ENCODE measurements around the gene RPGRIP1L.

The RPGRIP1L gene

DNA sequence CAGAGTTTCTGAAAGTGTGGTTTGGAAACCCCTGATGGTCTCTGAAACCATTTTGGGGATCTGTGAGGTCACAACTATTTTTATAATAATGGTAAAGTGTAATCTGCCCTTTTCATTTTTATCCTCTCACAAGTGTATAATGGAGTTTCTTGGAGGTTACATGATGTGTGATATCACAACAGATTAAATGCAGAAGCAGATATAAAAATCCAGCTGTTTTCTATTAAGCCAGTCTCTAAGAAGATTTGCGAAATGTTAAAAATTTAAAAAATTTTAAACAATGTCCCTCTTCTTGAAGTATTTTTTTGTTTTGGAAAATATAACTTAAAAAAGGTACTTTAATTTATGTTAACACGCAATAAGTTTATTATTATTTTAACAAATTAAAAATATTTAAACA, 48.7 kb downstream of the RPGRIP1L start:
- H3K27ac Mint-ChIP-seq, result no peak overlapping the region
- H3K4me1 Mint-ChIP-seq (ENCODE audit: low read depth), result no peaks in the 10 kb centered on the region
- H3K4me3 Mint-ChIP-seq, result no peak overlapping the region
- DNase-seq, result no peak
- H3K27me3 Mint-ChIP-seq, result no peaks in the 10 kb centered on the region
- H3K9me3 Mint-ChIP-seq, result no peaks in the 10 kb centered on the region
- peaks cover 39% of the 10 kb centered on the region for H3K36me3 Mint-ChIP-seq (ENCODE audit: low read depth)

GRCh38 chr16:53651357-53651756, 52.3 kb downstream of the RPGRIP1L start:
- H3K9me3 Mint-ChIP-seq, result peaks cover 2% of the 10 kb centered on the region
- peaks cover 52% of the 10 kb centered on the region for H3K36me3 Mint-ChIP-seq (ENCODE audit: low read depth)

DNA sequence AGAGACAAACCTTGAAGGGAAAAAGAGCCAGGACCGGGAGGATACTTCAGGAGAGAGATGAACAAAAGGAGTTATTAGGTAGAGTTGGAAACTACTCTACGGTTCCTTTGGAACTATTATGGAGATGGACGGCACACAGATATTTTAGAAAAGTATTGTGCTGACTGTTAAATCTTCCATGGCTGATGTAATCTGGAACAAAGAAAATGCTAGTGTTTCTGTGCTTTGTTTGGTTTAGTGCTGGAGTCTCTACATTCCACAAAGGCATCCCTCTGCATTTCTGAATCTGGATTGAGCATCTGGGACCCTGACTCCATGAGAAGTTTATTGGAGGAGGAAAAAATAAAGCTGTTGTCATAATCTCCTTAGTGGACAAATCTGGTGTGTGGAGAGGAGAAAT, 57.2 kb downstream of the RPGRIP1L start:
- no peaks in the 10 kb centered on the region for H3K4me1 Mint-ChIP-seq (ENCODE audit: low read depth)
- H3K4me3 Mint-ChIP-seq, result no peak overlapping the region
- peaks cover 20% of the 10 kb centered on the region for H3K9me3 Mint-ChIP-seq
- peaks cover 56% of the 10 kb centered on the region for H3K36me3 Mint-ChIP-seq (ENCODE audit: low read depth)
- no peaks in the 10 kb centered on the region for H3K27me3 Mint-ChIP-seq
- no peak overlapping the region for H3K27ac Mint-ChIP-seq
- DNase-seq, result no peak

More at GRCh38 chr16:53651357-53651756, 52.3 kb downstream of the RPGRIP1L start:
- no peak overlapping the region for H3K4me3 Mint-ChIP-seq
- H3K27ac Mint-ChIP-seq, result no peak overlapping the region
- no peak for DNase-seq
- no peaks in the 10 kb centered on the region for H3K4me1 Mint-ChIP-seq (ENCODE audit: low read depth)
- H3K27me3 Mint-ChIP-seq, result no peaks in the 10 kb centered on the region

DNA sequence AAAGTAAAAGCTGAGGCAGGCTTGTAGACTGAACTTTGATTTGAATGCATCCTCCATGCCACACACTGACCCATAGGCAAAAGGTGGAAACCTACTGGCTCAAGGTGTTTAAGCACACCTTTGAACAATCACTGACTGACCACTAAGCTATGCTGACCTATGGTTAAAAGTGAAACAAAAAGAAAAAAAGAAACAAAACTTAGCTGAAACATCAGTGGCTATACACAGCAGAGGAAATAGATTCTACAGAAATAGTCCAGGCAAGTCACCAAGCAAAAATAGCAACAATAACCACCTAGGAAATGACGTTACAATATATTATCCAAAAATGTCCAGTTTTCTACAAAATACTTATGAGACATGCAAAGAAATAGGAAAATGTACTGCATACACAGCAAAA, 60.2 kb downstream of the RPGRIP1L start:
- no peak overlapping the region for H3K4me3 Mint-ChIP-seq
- no peak for DNase-seq
- peaks cover 64% of the 10 kb centered on the region for H3K36me3 Mint-ChIP-seq (ENCODE audit: low read depth)
- H3K4me1 Mint-ChIP-seq (ENCODE audit: low read depth), result no peaks in the 10 kb centered on the region
- peaks cover 20% of the 10 kb centered on the region for H3K9me3 Mint-ChIP-seq
- H3K27me3 Mint-ChIP-seq, result no peaks in the 10 kb centered on the region
- no peak overlapping the region for H3K27ac Mint-ChIP-seq

GRCh38 chr16:53642094-53642493, 61.6 kb downstream of the RPGRIP1L start:
- no peak for DNase-seq
- no peaks in the 10 kb centered on the region for H3K4me1 Mint-ChIP-seq (ENCODE audit: low read depth)
- peaks cover 56% of the 10 kb centered on the region for H3K36me3 Mint-ChIP-seq (ENCODE audit: low read depth)

DNA sequence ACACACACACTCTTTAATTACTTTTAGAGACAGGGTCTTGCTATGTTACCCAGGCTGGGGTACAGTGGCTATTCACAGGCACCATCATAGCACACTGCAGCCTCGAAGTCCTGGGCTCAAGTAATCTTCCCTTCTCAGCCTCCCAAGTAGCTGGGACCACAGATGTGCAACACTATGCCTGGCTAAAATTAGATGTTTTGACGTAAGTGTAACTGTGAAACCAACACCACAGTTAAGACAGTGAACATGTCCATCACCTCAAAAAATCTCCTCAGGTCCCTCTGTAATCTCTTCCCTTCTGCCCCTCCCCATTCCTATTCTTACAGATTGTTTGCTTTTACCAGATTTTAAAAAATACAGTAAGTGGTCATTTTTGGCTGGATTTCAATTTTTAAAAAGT, 66.7 kb downstream of the RPGRIP1L start:
- H3K36me3 Mint-ChIP-seq (ENCODE audit: low read depth), result peaks cover 30% of the 10 kb centered on the region
- DNase-seq, result no peak
- H3K4me1 Mint-ChIP-seq (ENCODE audit: low read depth), result no peaks in the 10 kb centered on the region
- no peaks in the 10 kb centered on the region for H3K27me3 Mint-ChIP-seq
- no peak overlapping the region for H3K27ac Mint-ChIP-seq
- no peak overlapping the region for H3K4me3 Mint-ChIP-seq
- H3K9me3 Mint-ChIP-seq, result no peaks in the 10 kb centered on the region

More at GRCh38 chr16:53642094-53642493, 61.6 kb downstream of the RPGRIP1L start:
- Mint-ChIP-seq H3K4me3 (no peak overlapping the region), H3K27me3 (no peaks in the 10 kb centered on the region), H3K27ac (no peak overlapping the region), H3K9me3 (peaks cover 20% of the 10 kb centered on the region)

DNA sequence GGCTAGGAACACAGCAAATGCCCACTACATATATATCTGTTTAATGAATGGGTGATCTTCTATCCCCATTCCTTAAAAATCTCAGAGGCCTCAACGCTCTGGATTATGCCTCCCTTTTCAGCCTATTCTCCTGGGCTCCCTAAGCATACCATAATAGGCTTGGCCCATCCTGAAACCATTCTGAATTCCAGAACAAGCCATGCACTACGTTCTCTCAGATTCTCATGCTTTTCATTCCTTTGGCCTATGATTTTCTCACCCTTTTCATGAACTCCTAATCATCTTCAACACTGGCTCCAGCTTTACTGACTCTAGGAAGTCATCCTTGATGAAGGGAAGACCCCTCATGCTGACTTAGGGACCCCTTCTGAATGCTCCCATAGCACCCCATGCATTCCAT, 71.1 kb downstream of the RPGRIP1L start:
- Mint-ChIP-seq H3K27me3 (no peaks in the 10 kb centered on the region), H3K4me3 (no peak overlapping the region), H3K27ac (no peak overlapping the region), H3K9me3 (no peaks in the 10 kb centered on the region), H3K4me1 (ENCODE audit: low read depth) (no peaks in the 10 kb centered on the region), H3K36me3 (ENCODE audit: low read depth) (peaks cover 17% of the 10 kb centered on the region)
- DNase-seq, result no peak

DNA sequence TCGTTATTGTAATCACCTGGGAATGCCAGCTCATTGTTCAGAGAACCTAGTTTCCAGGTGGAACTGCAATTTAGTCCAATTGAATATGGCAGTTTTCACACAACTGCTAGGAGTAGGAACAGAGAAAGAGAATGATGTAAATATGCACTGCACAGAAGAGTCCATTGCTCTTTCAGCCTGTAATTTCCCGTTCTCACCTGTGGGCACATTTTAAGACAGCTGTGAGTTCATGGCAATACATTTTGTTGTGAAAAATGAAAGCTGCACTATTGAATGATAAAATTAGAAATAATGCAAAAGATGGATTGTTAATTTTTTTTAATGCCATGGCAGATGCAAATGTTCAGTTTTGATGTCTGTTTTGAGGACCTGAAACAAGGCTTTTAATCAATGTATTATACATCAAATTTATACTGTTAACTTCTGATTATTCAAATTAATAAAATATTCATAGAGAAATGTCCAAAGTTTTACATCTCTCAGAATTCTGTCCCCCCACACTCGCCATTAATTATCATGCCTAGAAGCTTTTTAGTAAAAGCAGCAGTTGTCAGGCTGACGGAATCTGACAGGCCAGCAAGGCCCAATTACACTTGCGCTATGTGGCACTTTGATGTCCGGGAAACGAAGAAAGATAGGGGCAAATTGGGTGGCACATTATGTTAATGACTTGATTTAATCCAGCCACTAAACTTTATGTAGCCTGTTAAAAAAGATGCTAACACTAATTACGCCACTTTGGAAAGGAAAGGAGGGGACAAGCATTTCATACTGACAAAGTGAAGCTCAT, 72.2 kb downstream of the RPGRIP1L start:
- DNase-seq, result no peak
- no peak overlapping the region for H3K4me3 Mint-ChIP-seq
- no peaks in the 10 kb centered on the region for H3K9me3 Mint-ChIP-seq
- H3K27me3 Mint-ChIP-seq, result no peaks in the 10 kb centered on the region
- H3K27ac Mint-ChIP-seq, result no peak overlapping the region
- H3K36me3 Mint-ChIP-seq (ENCODE audit: low read depth), result peaks cover 13% of the 10 kb centered on the region
- no peaks in the 10 kb centered on the region for H3K4me1 Mint-ChIP-seq (ENCODE audit: low read depth)

- H3K9me3 Mint-ChIP-seq, result no peaks in the 10 kb centered on the region
- no peak overlapping the region for H3K27ac Mint-ChIP-seq
- no peak for DNase-seq
- no peaks in the 10 kb centered on the region for H3K4me1 Mint-ChIP-seq (ENCODE audit: low read depth)
- peaks cover 7% of the 10 kb centered on the region for H3K36me3 Mint-ChIP-seq (ENCODE audit: low read depth)
- no peak overlapping the region for H3K4me3 Mint-ChIP-seq
- H3K27me3 Mint-ChIP-seq, result no peaks in the 10 kb centered on the region
These were observed 73.9 kb downstream of the RPGRIP1L start for GRCh38 chr16:53629607-53630312.

DNA sequence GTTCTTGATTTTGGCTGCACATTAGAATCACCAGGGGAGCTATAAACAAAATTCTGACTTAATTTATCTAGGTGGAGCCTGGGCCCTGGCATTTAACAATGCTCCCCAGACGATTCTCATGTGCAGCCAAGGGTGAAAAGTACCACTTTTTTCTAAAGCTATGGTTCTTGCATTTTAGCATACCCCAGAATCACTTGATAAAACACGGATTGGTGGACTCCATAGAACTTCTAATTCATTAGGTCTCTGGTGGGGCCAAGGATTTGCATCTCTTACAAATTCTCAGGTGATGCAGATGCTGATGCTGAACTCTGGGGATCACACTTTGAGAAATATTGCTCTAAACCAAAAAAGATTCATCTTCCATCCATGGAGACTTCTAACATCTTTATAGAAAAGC, 74.5 kb downstream of the RPGRIP1L start:
- no peak overlapping the region for H3K4me3 Mint-ChIP-seq
- no peaks in the 10 kb centered on the region for H3K9me3 Mint-ChIP-seq
- no peaks in the 10 kb centered on the region for H3K27me3 Mint-ChIP-seq
- no peak for DNase-seq
- no peak overlapping the region for H3K27ac Mint-ChIP-seq
- no peaks in the 10 kb centered on the region for H3K4me1 Mint-ChIP-seq (ENCODE audit: low read depth)
- peaks cover under 1% of the 10 kb centered on the region for H3K36me3 Mint-ChIP-seq (ENCODE audit: low read depth)

DNA sequence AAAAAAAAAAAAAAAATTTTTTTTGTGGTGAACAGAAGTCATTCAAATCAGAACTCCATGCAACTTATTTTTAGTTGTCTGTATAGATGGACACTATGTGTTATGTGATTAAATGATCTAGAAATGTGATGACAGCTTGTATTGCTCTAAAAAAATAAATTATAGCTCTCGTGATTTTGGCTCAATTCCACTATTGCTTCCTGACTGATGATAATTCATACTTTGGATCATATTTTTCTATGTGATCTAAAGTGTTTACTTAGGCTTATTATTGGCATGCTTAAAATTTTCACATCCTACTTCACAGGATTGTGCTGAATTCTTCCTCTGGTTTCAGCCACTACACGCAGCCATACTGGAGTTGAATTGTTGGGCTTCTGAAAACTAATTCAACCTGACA, 76.8 kb downstream of the RPGRIP1L start:
- Mint-ChIP-seq H3K4me1 (ENCODE audit: low read depth) (no peaks in the 10 kb centered on the region), H3K36me3 (ENCODE audit: low read depth) (no peaks in the 10 kb centered on the region), H3K27ac (no peak overlapping the region), H3K4me3 (no peak overlapping the region), H3K9me3 (no peaks in the 10 kb centered on the region), H3K27me3 (no peaks in the 10 kb centered on the region)
- DNase-seq, result no peak

DNA sequence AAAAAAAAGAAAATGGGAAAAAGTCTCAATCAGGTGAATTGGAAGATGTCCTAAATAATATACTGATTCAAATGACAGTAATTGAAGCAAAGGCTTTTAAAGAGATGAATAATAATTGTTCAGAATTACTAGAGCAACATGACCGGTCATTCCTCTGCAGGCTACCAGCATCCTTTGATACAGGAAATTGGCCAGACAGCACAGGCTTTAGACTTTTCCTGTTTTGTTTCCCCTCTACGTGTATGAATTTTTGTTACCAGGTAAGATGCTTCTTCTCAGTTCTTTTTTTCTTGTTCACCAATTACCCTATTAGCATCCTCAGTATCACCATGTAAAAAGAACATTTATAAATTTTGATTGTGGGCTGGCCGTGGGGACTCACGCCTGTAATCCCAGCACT, 77.5 kb downstream of the RPGRIP1L start:
- Mint-ChIP-seq H3K4me1 (ENCODE audit: low read depth) (no peaks in the 10 kb centered on the region), H3K27ac (no peak overlapping the region), H3K36me3 (ENCODE audit: low read depth) (no peaks in the 10 kb centered on the region), H3K9me3 (no peaks in the 10 kb centered on the region), H3K27me3 (no peaks in the 10 kb centered on the region), H3K4me3 (no peak overlapping the region)
- DNase-seq, result no peak

DNA sequence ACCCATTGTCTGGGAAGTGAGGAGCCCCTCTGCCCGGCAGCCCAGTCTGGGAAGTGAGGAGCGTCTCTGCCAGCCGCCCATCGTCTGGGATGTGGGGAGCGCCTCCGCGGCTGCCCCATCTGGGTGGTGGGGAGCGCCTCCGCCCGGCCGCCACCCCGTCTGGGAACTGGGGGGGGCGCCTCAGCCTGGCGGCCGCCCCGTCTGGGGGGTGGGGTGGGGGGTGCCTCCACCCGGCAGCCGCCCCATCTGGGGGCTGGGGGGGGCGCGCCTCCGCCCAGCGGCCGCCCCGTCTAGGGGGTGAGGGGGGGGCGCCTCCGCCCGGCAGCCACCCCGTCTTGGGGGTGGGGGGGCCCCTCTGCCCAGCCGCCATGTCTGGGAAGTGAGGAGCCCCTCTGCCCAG, 78.4 kb downstream of the RPGRIP1L start:
- Mint-ChIP-seq H3K27me3 (no peaks in the 10 kb centered on the region), H3K36me3 (ENCODE audit: low read depth) (no peaks in the 10 kb centered on the region)

GRCh38 chr16:53622315-53622714, 81.3 kb downstream of the RPGRIP1L start:
- DNase-seq, result no peak
- H3K9me3 Mint-ChIP-seq, result no peaks in the 10 kb centered on the region
- no peak overlapping the region for H3K27ac Mint-ChIP-seq
- no peak overlapping the region for H3K4me3 Mint-ChIP-seq
- H3K27me3 Mint-ChIP-seq, result no peaks in the 10 kb centered on the region
- no peaks in the 10 kb centered on the region for H3K4me1 Mint-ChIP-seq (ENCODE audit: low read depth)
- H3K36me3 Mint-ChIP-seq (ENCODE audit: low read depth), result peaks cover 4% of the 10 kb centered on the region

More for the DNA sequence above, 78.4 kb downstream of the RPGRIP1L start:
- Mint-ChIP-seq H3K9me3 (no peaks in the 10 kb centered on the region), H3K4me3 (no peak overlapping the region), H3K4me1 (ENCODE audit: low read depth) (no peaks in the 10 kb centered on the region), H3K27ac (no peak overlapping the region)
- no peak for DNase-seq

DNA sequence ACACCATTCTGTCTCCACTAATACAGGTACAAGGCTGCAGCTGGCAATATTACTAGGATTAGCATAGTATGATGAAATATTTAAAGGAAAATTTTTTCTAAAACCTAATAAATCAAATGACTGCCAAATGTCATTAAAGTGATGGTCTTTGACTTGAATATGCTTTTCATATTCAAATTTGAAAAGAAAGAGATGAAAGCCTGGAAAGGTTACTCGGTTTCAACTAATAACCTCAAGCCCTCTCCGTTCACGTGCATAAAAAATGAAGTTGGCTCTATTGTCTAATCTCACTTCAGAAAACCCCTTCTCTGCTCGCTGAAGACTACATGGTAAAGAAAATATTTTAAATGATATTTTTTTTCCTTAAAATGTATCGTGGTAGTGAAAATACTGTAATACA, 83.2 kb downstream of the RPGRIP1L start:
- Mint-ChIP-seq H3K9me3 (no peaks in the 10 kb centered on the region), H3K27ac (no peak overlapping the region), H3K27me3 (no peaks in the 10 kb centered on the region), H3K4me1 (ENCODE audit: low read depth) (no peaks in the 10 kb centered on the region), H3K36me3 (ENCODE audit: low read depth) (peaks cover 4% of the 10 kb centered on the region), H3K4me3 (no peak overlapping the region)
- DNase-seq, result no peak
